GM11168 (cell line): ENCODE results near the gene CTTNBP2.

Experiments used
- in situ Hi-C: fragments of 300-500 bp; cut with MboI; formaldehyde crosslinking; loops from one replicate; pipeline ENCODE4 v1.12.0; 2022; ENCODE audit warnings: low sequenced_read_pairs; ENCODE audit not compliant: unreplicated experiment

CTTNBP2 gene

GRCh38 chr7:117793976-117794375 is 79.3 kb downstream of the CTTNBP2 start:
- in situ Hi-C loops = no loop called here

DNA sequence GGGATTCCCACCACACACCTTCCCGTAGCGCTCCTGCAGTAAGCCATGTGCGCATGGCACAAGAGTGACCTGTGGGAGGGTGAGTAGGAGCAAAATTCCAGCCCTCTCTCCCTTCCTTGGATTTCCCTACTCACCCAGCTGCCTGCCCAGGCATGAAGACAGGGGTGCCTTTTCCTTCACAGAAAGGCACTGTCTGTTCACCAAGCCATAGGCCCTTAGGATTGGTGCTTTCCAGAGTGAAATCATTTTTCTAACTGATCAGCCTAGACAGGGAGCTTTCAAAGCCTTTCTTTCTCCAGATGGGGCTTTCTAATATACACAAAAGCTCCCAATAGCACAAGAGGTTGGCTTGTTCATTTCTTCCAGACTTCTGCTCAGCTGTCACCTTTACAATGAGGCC is 79.7 kb downstream of the CTTNBP2 start:
- in situ Hi-C loops = no loop called here

- in situ Hi-C loops = no loop called here
These were observed 81.1 kb downstream of the CTTNBP2 start for GRCh38 chr7:117791877-117792780.

- in situ Hi-C loops = no loop called here
These were observed 82.5 kb downstream of the CTTNBP2 start for GRCh38 chr7:117790731-117791130.

GRCh38 chr7:117790251-117790650 is 83.0 kb downstream of the CTTNBP2 start:
- in situ Hi-C loops = no loop called here

DNA sequence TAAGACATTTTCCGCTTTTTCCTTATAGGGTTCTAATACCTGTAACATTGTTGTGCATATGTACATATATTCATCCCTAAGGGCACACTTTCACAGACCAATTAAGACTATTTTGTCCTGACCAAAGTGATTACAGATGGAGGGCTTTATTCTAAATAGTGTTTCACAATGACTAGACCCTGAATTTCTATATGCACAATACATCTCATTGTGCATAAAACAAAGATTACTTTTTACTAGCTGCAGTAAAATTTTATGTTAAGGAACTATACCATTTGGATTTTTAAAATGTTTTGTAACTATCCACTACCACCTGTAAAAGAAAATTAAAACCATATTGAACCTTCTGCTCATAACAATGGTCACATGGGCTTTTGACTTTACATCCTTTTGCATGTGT is 87.8 kb downstream of the CTTNBP2 start:
- in situ Hi-C loops = no loop called here

DNA sequence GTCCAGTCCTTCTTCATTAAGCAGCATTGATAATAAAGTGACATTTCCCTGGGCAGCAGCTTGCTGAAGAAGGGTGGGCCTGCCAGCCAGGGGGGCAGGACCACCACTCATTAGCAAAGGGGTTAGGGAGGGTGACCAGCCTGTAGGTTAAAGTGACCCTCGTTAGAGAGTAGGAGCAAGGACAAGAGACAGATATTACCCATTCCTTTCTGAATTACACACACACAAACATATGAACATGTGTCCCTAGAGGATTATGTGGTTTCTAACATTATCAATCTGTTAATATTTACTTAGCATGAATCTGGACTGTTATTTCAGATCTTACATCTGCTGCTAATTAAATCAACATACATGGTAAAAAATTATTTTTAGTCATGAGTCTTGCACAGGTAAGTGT is 88.9 kb downstream of the CTTNBP2 start:
- in situ Hi-C loops = no loop called here

DNA sequence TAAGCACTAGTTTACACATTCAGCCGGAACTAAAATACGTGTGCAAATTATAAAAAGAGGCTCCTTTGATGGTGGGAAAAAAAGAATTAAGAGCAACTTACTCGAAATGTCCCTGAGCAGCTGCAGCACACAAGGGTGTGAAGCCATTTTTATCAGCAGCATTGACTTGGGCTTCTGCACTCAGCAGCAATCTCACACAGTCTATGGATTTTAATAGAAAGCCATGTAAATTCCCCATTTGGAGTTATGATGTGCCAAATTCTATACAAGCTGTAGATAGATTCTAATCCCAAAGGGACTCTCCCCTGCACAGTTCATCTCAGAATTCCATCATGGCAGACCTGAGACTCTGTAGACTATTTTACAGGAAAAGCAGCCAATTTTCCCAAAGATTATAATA is 90.5 kb downstream of the CTTNBP2 start:
- in situ Hi-C loops = no loop called here

DNA sequence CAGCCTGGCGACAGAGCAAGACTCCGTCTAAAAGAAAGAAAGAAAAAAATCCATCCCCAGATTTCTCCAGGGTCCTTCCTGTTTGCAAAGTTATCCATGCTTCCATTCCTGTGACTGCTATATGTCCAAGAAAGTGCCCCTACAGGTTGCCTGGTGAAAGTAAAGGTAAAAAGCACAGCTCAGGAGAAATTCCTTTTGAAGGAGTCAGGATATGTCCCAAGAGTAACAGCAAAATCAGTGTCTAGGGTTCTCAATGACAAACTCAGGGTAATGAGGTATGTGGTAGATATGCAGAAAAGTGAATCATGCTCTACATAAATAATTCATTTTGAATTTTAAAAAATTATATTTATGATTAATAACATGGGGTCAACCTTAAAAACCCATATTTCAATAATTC is 91.5 kb downstream of the CTTNBP2 start:
- in situ Hi-C loops = no loop called here

DNA sequence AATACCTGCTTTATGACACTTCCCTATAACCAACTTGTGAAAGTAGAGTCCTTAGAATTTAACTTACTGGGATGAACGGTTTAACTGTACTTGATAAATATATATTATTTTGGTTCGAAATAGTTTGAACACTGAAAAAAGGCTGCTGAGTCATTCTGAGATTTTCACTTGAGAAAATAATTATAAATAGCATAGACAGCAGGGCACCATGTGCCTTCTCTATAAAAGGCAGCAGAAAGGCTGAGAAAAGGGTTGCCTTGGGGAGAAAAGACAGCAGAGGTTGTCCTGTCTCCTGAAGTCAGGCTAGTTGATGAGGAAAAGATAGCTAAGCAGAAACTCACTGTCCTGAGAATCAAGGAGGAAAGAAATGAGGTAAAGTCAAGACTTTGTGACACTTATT is 92.4 kb downstream of the CTTNBP2 start:
- in situ Hi-C loops = no loop called here

- in situ Hi-C loops = no loop called here
These were observed 95.7 kb downstream of the CTTNBP2 start for GRCh38 chr7:117777335-117778142.

- in situ Hi-C loops = no loop called here
These were observed 97.0 kb downstream of the CTTNBP2 start for GRCh38 chr7:117776224-117776623.

DNA sequence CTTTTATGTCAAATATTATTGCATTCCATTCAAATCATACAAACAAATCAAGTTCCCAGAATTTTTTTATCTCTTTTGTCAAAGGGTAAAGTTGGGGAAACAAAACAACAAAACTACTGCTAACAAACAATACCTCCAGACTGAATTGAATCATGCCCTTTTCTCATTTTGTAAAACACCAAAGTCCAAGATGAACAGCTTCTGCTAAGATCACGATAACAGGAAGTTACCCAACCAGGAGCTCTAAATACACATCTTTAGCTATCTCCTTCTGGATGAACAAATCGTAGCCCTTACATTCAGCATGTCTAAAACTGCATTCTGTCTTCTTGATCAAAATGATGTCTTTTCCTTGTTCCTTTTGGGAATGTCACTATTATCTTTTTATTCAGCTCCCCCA is 97.4 kb downstream of the CTTNBP2 start:
- in situ Hi-C loops = no loop called here

GRCh38 chr7:117774943-117775342 is 98.3 kb downstream of the CTTNBP2 start:
- in situ Hi-C loops = loop anchor here (25.0 kb wide), 1 partner anchor 387 kb away; no protein-coding TSS in a partner anchor

DNA sequence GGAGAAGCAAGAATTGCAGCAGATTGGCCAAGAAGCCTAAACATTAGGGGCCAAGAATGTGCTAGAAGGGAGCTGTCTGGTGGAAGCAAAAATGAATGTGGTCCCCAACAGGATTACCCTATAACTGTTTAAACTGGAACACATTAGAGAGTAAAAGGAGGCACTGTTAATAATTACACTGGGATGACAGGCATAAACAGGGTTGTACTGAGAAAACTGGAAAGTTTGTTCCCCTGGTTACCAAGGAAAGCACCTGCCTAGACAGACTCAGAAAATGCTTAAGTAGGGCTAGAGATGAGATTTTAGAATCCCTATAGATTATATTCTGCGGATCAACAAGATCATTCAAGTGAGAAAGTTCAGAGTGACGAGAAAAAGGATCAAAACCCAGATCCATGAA is 100.8 kb downstream of the CTTNBP2 start:
- in situ Hi-C loops = loop anchor here (25.0 kb wide), 1 partner anchor 390 kb away; no protein-coding TSS in a partner anchor

- in situ Hi-C loops = loop anchor here (25.0 kb wide), 1 partner anchor 391 kb away; no protein-coding TSS in a partner anchor
These were observed 101.5 kb downstream of the CTTNBP2 start for GRCh38 chr7:117771756-117772155.

DNA sequence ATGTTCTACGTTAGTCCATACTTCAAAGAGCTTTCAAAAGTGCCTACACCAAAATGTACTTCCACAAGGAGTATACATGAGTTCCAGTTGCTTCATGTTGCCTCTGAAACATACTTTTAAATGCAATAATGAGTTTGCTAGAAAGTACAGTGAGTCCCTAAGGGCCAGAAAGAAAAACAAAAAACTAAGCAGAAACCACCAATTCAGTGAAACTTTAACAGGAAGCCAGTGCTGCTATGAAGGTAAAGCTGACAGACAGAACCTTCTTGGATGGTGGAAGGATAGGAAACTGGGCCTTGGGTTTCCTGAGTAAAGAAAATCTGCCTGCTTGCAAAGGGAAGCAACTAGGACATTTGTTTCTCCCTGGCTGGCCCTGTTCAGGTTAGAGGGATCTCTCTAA is 104.2 kb downstream of the CTTNBP2 start:
- in situ Hi-C loops = loop anchor here (25.0 kb wide), 1 partner anchor 393 kb away; no protein-coding TSS in a partner anchor

- in situ Hi-C loops = loop anchor here (25.0 kb wide), 1 partner anchor 394 kb away; no protein-coding TSS in a partner anchor
These were observed 105.3 kb downstream of the CTTNBP2 start for GRCh38 chr7:117767951-117768350.

GRCh38 chr7:117766913-117767312 is 106.3 kb downstream of the CTTNBP2 start:
- in situ Hi-C loops = loop anchor here (25.0 kb wide), 1 partner anchor 395 kb away; no protein-coding TSS in a partner anchor

DNA sequence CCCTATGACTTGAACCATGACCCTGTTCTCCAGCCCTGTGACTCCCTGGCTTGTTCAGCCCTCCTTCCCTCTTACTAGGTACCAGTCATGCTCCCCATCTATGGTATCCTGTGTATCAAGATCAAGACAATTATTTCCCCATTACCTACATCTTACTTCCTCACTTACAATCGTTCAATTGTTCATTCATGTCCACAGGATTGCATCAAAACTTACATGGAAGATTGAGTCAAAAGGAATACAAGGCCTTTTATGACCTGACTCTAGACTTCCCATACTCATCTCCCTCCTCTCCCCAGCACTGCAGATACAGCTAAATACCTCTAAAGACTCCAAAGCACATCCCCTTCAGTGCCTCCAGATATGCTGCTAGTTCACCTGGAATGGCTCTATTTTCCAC is 109.2 kb downstream of the CTTNBP2 start:
- in situ Hi-C loops = loop anchor here (25.0 kb wide), 1 partner anchor 398 kb away; no protein-coding TSS in a partner anchor

GRCh38 chr7:117762055-117762454 is 111.2 kb downstream of the CTTNBP2 start:
- in situ Hi-C loops = loop anchor here (25.0 kb wide), 1 partner anchor 400 kb away; no protein-coding TSS in a partner anchor
